Fibroblast of gingiva (primary cell): ENCODE data around the gene ESRRG.
"Not testable (repeated sequence)": the region's sequence is repeated elsewhere in the genome, so short reads cannot be mapped to it uniquely, and the experiment has no call there.

Experiments
- DNase-seq: peaks from one replicate; pipeline ENCODE4 v3.0.0-alpha.2; 2011; ENCODE audit warnings: low read depth

ESRRG gene

GRCh38 chr1:216704065-216704464, 19.2 kb downstream of the ESRRG start:
- not testable (repeated sequence) for DNase-seq

GRCh38 chr1:216702170-216702569, 21.1 kb downstream of the ESRRG start:
- DNase-seq: no peak

- no peak for DNase-seq
Observed at GRCh38 chr1:216700779-216701178, 22.4 kb downstream of the ESRRG start.

- no peak for DNase-seq
Observed at GRCh38 chr1:216691710-216692109, 31.5 kb downstream of the ESRRG start.

GRCh38 chr1:216690603-216691002, 32.6 kb downstream of the ESRRG start:
- no peak for DNase-seq

- DNase-seq: no peak
Observed at GRCh38 chr1:216688127-216688657, 35.0 kb downstream of the ESRRG start.

GRCh38 chr1:216686860-216687766, 36.1 kb downstream of the ESRRG start:
- DNase-seq: no peak

GRCh38 chr1:216682752-216683151, 40.5 kb downstream of the ESRRG start:
- no peak for DNase-seq

- no peak for DNase-seq
Observed at GRCh38 chr1:216679108-216679507, 44.1 kb downstream of the ESRRG start.

- DNase-seq: no peak
Observed at GRCh38 chr1:216670118-216670883, 52.9 kb downstream of the ESRRG start.

- no peak for DNase-seq
Observed at GRCh38 chr1:216666441-216666840, 56.8 kb downstream of the ESRRG start.

- DNase-seq: no peak
Observed at GRCh38 chr1:216665856-216666255, 57.4 kb downstream of the ESRRG start.

- DNase-seq: peak; percentile 33
Observed at GRCh38 chr1:216665406-216665805, 57.8 kb downstream of the ESRRG start.

GRCh38 chr1:216662681-216663080, 60.5 kb downstream of the ESRRG start:
- DNase-seq: no peak

- DNase-seq: no peak
Observed at GRCh38 chr1:216660561-216660960, 62.7 kb downstream of the ESRRG start.

GRCh38 chr1:216653001-216653400, 70.2 kb downstream of the ESRRG start:
- DNase-seq: no peak

- no peak for DNase-seq
Observed at GRCh38 chr1:216651826-216652418, 71.3 kb downstream of the ESRRG start.

GRCh38 chr1:216643176-216643575, 80.1 kb downstream of the ESRRG start:
- no peak for DNase-seq

GRCh38 chr1:216641669-216642460, 81.4 kb downstream of the ESRRG start:
- no peak for DNase-seq

GRCh38 chr1:216640100-216640499, 83.1 kb downstream of the ESRRG start:
- no peak for DNase-seq

- DNase-seq: no peak
Observed at GRCh38 chr1:216632980-216633379, 90.2 kb downstream of the ESRRG start.

GRCh38 chr1:216630532-216630931, 92.7 kb downstream of the ESRRG start:
- no peak for DNase-seq
